GM12872 (cell line): ENCODE data around the gene GLCCI1.

ENCODE experiments used
- TF ChIP-seq, protein P1 (sequence below): IDR thresholded peaks from 3 replicates; pipeline ENCODE4 v1.5.1; 2011; ENCODE audit warnings: low read depth, mild to moderate bottlenecking, low read length, moderate library complexity; ENCODE audit not compliant: insufficient read depth

The GLCCI1 gene

DNA sequence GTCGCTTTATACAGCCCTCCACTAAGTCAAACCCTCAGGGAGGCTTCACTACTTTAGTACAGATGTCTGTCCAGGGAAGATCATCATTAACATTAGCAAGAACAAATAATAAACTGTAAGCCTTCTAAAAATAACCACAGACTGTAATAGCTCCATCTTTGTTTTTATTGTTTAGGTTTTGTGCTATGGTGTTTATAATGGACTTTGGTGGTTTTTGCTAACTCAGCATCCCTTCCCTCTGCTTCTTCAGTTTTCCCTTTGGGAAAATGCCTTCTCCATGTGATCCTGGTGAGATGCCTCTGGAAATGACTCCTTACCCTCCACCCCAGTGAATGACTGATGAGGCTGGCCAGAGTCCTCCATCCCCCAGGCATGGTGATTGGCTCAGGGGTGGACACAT, 162.1 kb downstream of the GLCCI1 start:
- TF ChIP-seq, protein P1, sequence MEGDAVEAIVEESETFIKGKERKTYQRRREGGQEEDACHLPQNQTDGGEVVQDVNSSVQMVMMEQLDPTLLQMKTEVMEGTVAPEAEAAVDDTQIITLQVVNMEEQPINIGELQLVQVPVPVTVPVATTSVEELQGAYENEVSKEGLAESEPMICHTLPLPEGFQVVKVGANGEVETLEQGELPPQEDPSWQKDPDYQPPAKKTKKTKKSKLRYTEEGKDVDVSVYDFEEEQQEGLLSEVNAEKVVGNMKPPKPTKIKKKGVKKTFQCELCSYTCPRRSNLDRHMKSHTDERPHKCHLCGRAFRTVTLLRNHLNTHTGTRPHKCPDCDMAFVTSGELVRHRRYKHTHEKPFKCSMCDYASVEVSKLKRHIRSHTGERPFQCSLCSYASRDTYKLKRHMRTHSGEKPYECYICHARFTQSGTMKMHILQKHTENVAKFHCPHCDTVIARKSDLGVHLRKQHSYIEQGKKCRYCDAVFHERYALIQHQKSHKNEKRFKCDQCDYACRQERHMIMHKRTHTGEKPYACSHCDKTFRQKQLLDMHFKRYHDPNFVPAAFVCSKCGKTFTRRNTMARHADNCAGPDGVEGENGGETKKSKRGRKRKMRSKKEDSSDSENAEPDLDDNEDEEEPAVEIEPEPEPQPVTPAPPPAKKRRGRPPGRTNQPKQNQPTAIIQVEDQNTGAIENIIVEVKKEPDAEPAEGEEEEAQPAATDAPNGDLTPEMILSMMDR, result no peak

DNA sequence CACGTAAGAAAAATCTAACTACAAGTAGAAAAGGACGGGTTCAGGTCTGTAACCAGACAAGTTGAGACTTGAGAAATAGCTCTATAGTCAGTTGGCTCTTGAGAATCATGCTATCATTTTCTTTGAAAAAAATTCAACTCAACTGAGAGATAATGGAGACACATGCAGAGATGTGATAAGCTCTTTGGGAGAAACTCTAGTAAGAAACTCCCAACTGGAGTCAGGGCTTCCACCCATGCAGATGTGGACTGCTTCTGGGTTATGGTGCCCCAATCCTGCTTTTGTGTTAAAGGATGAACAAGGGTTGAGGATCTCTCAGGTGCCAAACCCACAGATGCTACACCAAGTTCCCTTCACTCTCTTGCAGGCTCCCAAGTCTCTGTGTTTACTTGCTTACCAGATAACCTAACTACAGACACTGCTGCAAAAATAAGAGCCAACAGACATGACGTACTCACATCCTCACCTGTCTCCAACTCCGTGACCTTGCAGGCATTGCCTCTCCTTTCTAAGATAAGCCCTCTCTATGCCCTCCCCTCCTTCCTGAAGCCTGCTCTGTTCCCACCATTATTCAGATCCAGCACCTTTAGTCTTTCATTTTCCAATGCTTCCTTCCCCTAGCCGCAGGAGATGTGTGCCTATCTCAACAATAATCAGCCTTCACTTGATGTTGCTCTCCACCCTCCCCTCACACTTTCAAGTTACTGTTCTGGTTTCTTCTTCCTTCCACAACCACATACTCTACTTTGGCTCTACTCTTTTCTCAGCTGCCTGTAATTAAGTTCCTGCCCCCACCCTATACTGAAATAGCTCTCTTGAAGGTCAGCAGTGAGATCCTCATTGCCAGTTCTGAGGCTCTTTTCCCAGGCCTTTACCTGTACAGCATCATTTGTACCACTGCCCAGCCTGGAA, 163.4 kb downstream of the GLCCI1 start:
- TF ChIP-seq, protein P1, result no peak

DNA sequence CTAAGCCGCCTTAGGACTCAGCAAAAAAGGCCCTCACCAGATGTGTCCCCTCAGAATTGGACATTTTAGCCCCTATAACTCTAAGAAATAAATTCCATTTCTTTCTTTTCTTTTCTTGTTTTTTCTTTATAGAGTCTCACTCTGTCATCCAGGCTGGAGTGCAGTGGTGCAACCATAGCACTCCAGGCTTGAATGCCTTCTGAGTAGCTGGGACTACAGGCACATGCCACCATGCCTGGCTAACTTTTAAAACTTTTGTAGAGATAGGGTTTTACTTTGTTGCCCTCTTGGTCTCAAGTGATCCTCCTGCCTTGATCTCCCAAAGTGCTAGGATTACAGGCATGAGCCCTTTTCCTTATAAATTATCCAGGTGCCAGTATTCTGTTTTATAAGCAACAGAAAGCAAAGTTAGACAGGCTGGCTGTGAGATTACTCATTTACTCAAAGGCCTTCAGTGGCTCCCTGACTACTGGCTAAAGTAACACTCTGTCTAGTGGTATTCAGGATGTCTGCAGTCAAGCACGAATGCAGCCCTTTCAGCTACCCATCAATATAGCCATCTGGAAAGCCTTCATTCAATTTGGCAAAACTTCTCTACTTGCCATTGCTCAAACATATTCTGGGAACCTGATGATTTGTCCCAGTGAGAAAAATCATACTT, 164.7 kb downstream of the GLCCI1 start:
- TF ChIP-seq, protein P1, result no peak

DNA sequence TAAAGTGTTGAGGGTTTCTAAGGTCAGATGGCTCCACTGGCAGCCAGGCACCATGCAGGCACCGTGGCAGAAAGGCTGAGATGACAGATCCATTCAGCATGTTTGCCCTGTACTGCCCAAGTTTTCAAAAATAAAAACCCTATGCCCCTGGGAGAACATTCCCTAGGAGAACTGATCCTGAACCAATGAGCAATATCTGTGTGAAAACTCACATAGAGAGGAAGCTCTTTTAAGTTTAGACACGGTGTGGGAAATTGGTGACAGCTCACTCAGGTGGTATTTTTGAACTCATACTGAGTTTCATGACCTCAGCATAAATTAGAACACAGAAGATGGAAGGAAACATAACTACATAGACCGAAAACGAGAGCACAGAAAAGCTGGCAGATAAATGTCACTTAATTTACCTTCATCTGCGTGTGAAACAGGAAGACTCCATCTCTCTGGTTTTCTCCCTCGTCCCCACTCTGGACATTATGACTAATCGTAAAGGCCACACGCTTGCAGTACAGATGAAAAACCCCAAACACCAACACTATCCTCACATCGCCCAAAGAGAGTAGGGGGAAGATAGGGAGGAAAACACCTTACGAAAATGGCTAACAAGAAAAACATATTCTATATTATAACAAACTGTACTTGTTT, 165.6 kb downstream of the GLCCI1 start:
- TF ChIP-seq, protein P1, result no peak

DNA sequence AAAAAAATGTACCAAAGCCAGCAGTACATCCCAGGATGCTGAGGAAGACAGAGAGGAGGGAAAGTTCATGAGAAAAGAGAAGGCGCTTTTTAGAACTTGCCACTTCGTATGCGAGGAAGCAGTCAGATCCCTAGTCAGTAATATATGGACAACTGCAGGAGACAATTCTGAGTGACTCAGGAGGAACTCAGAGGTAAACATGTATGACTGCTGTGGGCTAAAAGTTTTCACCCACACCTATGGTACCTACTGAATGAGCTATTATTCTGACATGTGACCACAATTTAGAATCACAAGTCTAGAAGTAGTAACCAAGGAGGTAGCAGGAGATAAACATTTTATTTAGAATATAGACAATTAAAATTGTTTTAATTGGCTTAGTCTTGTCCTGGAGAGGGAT, 166.8 kb downstream of the GLCCI1 start:
- TF ChIP-seq, protein P1, result no peak

DNA sequence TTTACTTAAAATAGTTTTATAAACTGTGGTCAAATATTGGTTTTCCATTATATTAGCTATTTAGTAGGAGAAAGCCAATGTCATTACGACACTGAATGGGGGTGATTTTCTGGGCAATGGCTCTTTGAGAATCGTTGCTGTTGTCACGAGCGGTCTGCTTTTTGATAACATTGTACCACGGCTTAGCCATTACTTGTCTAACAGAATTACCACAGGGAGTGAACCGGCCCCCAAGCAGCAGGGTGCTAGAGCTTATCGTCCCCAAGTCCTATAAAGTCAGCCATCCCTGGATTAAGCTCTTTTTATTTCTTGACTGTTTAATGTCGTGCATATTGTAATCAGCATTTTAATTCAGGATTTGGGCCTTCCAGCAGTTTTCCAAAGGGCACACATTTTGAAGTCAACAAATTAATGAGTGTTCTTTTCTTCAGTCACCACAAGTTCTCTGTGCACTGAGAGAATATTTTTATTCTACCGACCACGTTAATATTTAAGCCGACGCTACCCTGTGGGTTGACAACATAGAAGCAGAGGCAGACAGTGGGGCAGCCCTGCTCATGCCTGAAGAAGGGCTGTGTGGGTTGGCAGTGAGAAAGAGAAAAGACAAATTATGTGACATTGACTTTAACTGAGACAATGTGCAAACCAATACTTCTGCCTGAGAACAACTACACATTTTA, 167.6 kb downstream of the GLCCI1 start:
- TF ChIP-seq, protein P1, result no peak
